Parathyroid adenoma (tissue), 2 donors: ENCODE results near the gene CCDC107.
A peak's percentile ranks its signal among the peaks of the same experiment; 100 is the strongest.

Experiments
- H2AFZ ChIP-seq: fragments of 300-600 bp; sonication (generic); one replicate; pipeline ENCODE4 v1.7.0; 2017; ENCODE audit warnings: antibody characterized with exemption, mild to moderate bottlenecking
- H3K27ac ChIP-seq: fragments of 300-600 bp; sonication (generic); one replicate; pipeline ENCODE4 v1.7.0; 2017
- H3K27me3 ChIP-seq: fragments of 300-600 bp; sonication (generic); one replicate; pipeline ENCODE4 v1.7.0; 2017; ENCODE audit warnings: low read length; ENCODE audit not compliant: control insufficient read depth, insufficient read depth
- H3K36me3 ChIP-seq: fragments of 300-600 bp; sonication (generic); one replicate; pipeline ENCODE4 v1.7.0; 2017; ENCODE audit warnings: low read length; ENCODE audit not compliant: control insufficient read depth, insufficient read depth
- H3K4me1 ChIP-seq: fragments of 300-600 bp; sonication (generic); one replicate; pipeline ENCODE4 v1.7.0; 2017; ENCODE audit warnings: control low read depth
- H3K4me2 ChIP-seq: fragments of 300-600 bp; sonication (generic); one replicate; pipeline ENCODE4 v1.7.0; 2017; ENCODE audit warnings: low read length
- H3K4me3 ChIP-seq: fragments of 300-600 bp; sonication (generic); one replicate; pipeline ENCODE4 v1.7.0; 2017; ENCODE audit warnings: low read depth, low read length
- H3K79me2 ChIP-seq: fragments of 300-600 bp; sonication (generic); one replicate; pipeline ENCODE4 v1.7.0; 2017; ENCODE audit warnings: control low read depth
- H3K9ac ChIP-seq: fragments of 300-600 bp; sonication (generic); one replicate; pipeline ENCODE4 v1.7.0; 2017; ENCODE audit warnings: mild to moderate bottlenecking
- H3K9me3 ChIP-seq: fragments of 300-600 bp; sonication (generic); one replicate; pipeline ENCODE4 v1.7.0; 2017; ENCODE audit warnings: low read length; ENCODE audit not compliant: control insufficient read depth
- TF ChIP-seq, protein P1 (sequence below): fragments of 300-600 bp; sonication (generic); IDR thresholded peaks from one replicate; pipeline ENCODE4 v1.7.0; 2017; ENCODE audit warnings: antibody characterized with exemption, mild to moderate bottlenecking
- donor health status: primary hyperparathyroidism.

The CCDC107 gene

DNA sequence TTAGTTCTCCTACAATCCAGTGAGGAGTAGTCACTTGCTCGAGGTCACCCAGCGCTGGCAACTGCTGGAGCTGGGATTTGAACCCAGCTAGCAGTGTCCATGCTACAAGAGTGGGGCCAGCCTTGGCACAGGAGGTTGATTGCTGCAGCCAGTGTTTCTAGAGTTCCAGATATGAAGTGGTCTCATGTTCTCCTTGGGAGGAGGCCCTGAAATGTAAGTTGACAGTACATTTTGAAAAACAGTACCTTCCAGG, 802 bp downstream of the CCDC107 start:
- Histone ChIP-seq H3K4me3 (peak overlapping the region; percentile 92), H3K4me2 (peak overlapping the region; percentile 96), H2AFZ (peak overlapping the region; percentile 83), H3K27me3 (no peaks in the 10 kb centered on the region), H3K9me3 (no peaks in the 10 kb centered on the region), H3K9ac (no peak overlapping the region), H3K79me2 (no peaks in the 10 kb centered on the region), H3K36me3 (no peaks in the 10 kb centered on the region), H3K4me1 (no peaks in the 10 kb centered on the region), H3K27ac (peak overlapping the region; percentile 99)
- TF ChIP-seq, protein P1, sequence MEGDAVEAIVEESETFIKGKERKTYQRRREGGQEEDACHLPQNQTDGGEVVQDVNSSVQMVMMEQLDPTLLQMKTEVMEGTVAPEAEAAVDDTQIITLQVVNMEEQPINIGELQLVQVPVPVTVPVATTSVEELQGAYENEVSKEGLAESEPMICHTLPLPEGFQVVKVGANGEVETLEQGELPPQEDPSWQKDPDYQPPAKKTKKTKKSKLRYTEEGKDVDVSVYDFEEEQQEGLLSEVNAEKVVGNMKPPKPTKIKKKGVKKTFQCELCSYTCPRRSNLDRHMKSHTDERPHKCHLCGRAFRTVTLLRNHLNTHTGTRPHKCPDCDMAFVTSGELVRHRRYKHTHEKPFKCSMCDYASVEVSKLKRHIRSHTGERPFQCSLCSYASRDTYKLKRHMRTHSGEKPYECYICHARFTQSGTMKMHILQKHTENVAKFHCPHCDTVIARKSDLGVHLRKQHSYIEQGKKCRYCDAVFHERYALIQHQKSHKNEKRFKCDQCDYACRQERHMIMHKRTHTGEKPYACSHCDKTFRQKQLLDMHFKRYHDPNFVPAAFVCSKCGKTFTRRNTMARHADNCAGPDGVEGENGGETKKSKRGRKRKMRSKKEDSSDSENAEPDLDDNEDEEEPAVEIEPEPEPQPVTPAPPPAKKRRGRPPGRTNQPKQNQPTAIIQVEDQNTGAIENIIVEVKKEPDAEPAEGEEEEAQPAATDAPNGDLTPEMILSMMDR: no peak

DNA sequence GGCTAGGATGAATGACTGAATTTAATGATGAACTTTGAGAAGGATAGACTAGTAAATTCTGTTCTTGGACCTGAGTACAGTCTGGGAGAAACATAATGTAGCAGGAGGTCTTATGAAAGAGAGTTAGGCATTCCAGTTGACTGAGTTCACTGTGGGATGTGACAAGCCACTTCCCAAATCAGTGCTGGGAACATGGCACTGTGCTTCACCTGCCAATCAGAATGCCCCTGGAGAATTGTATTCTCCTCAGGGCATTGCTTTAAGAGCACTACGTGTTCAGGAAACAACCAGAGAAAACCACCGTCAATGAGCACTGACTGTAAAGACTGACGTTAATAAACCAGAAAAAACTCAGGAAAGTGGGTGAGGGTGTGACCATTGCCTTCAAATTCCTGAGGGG, 1.2 kb downstream of the CCDC107 start:
- no peaks in the 10 kb centered on the region for H3K36me3 ChIP-seq
- peak overlapping the region; percentile 92 for H3K4me3 ChIP-seq
- H3K27me3 ChIP-seq: no peaks in the 10 kb centered on the region
- no peak overlapping the region for H3K9ac ChIP-seq
- TF ChIP-seq, protein P1: no peak
- no peaks in the 10 kb centered on the region for H3K4me1 ChIP-seq
- peak overlapping the region; percentile 96 for H3K4me2 ChIP-seq
- H2AFZ ChIP-seq: no peak overlapping the region
- no peaks in the 10 kb centered on the region for H3K9me3 ChIP-seq
- H3K27ac ChIP-seq: peak overlapping the region; percentile 99
- no peaks in the 10 kb centered on the region for H3K79me2 ChIP-seq

DNA sequence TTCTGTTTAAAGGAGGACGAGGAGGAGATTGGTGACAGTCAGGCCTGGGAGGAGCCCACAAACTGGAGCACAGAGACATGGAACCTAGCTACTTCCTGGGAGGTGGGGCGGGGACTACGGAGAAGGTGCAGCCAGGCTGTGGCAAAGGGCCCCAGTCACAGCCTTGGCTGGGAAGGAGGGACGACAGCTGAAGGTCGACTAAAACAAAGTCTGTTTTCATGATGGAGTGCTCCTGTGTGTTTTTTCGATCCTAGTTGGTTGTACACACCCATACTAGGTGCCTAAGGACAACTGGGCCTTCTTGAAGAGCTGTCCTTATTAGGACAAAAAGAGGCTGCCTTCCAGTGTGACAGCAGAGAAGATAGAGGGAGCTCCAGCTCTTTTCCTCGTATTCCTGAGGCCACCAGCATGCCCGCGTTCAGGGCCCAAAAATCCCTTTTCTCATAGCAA, 2.9 kb downstream of the CCDC107 start:
- TF ChIP-seq, protein P1: peak; percentile 39
- Histone ChIP-seq H3K27me3 (no peaks in the 10 kb centered on the region), H3K4me2 (no peak overlapping the region), H3K9ac (no peak overlapping the region), H2AFZ (no peak overlapping the region), H3K4me3 (no peak overlapping the region), H3K36me3 (no peaks in the 10 kb centered on the region), H3K4me1 (no peaks in the 10 kb centered on the region), H3K79me2 (no peaks in the 10 kb centered on the region), H3K9me3 (no peaks in the 10 kb centered on the region), H3K27ac (peak overlapping the region; percentile 56)

DNA sequence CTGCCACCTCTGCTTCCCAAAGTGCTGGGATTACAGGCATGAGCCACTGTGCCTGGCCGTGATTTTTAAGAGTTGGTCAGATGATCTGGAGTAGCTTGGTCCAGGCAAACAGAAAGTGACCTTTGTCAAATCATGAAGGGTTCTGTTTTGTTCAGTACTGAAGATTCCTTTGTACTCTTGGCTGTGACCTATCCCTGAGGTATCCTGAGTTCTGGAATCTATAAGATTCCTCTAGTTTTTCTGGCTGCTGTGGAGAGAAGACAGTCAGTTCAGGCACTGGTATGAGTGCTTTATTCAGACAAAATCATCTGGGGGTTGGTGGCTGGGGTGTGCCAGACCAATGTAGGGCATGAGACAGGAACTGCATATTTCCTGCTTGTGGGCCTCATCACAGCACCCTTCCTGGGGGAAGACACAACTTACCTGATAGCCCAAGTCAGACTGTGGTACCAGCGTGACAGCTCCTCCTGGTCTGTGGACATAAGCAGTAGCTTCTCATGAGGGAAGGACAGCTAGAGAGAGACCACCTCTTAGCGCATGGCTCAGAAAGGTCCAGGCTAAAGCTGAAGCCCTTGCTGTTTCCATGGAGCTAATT, 3.8 kb downstream of the CCDC107 start:
- TF ChIP-seq, protein P1: no peak
- Histone ChIP-seq H3K4me3 (no peak overlapping the region), H2AFZ (no peak overlapping the region), H3K9ac (no peak overlapping the region), H3K79me2 (no peaks in the 10 kb centered on the region), H3K9me3 (no peaks in the 10 kb centered on the region), H3K4me1 (no peaks in the 10 kb centered on the region), H3K36me3 (no peaks in the 10 kb centered on the region), H3K4me2 (no peak overlapping the region), H3K27ac (no peak overlapping the region), H3K27me3 (no peaks in the 10 kb centered on the region)

DNA sequence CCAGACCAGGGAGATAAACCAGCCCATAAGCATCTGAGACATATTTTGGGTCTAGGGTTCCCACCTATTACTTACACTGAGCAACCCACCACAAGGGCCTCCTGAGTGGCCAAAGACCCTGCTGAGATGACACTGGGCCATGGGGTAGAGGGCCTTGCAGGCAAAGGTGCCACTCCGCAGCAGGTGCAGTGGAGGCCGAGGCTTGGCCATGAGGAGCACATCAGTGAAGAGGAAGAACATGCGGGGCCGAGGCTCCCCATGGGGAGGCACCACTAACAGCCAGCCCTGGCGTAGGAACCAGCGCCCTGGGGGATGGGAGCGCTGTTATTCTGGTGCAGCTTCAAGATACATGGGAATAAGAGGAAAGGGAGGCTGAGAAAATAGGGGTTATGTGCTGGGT, 4.3 kb downstream of the CCDC107 start:
- H3K9ac ChIP-seq: no peak overlapping the region
- no peak overlapping the region for H3K4me2 ChIP-seq
- no peaks in the 10 kb centered on the region for H3K4me1 ChIP-seq
- no peak overlapping the region for H3K27ac ChIP-seq
- H3K36me3 ChIP-seq: no peaks in the 10 kb centered on the region
- no peaks in the 10 kb centered on the region for H3K9me3 ChIP-seq
- TF ChIP-seq, protein P1: no peak
- no peak overlapping the region for H2AFZ ChIP-seq
- no peaks in the 10 kb centered on the region for H3K27me3 ChIP-seq
- H3K79me2 ChIP-seq: no peaks in the 10 kb centered on the region
- no peak overlapping the region for H3K4me3 ChIP-seq
